ENCODE results near the gene AKAP13.

Gene AKAP13

GRCh38 chr15:85745525-85746150, 365.2 kb downstream of the AKAP13 start:
- Histone ChIP-seq H3K9me2 (replicated peaks; ENCODE audit: insufficient read depth, low read length) (no peaks in the 10 kb centered on the region), H3K79me2 (ENCODE audit: insufficient read depth, low read length) (no peaks in the 10 kb centered on the region), H4K20me1 (ENCODE audit: low read depth, low read length) (no peaks in the 10 kb centered on the region; the same call in 1 of the 2 replicates), H3K4me2 (ENCODE audit: low read depth, low read length, poor library complexity, severe bottlenecking) (no peak overlapping the region), H3K9ac (ENCODE audit: low read length) (no peak overlapping the region), H3K36me3 (ENCODE audit: low read length) (peaks cover 47% of the 10 kb centered on the region), H3F3A (ENCODE audit: insufficient read depth) (peaks cover 14% of the 10 kb centered on the region; the same call in 1 of the 2 replicates), H3K27ac (ENCODE audit: low read depth, low read length) (no peak overlapping the region), H3K4me3 (ENCODE audit: insufficient read depth, low read length, poor library complexity, severe bottlenecking) (no peak overlapping the region), H2AFZ (ENCODE audit: low read depth, low read length, severe bottlenecking) (no peak overlapping the region), H3K9me3 (ENCODE audit: insufficient read depth, low read length) (no peaks in the 10 kb centered on the region), H3K27me3 (ENCODE audit: low read length) (no peaks in the 10 kb centered on the region)
- TF ChIP-seq EZH2phosphoT487 (conservative IDR thresholded peaks at IDR 0.05; ENCODE audit: low read length) (no peak), CTCF (IDR thresholded peaks at IDR 0.05; ENCODE audit: insufficient read depth, low read length, poor library complexity, severe bottlenecking) (no peak)

GRCh38 chr15:85746641-85747040, 366.2 kb downstream of the AKAP13 start:
- no peaks in the 10 kb centered on the region; the same call in 1 of the 2 replicates for H4K20me1 ChIP-seq (ENCODE audit: low read depth, low read length)
- TF ChIP-seq CTCF (IDR thresholded peaks at IDR 0.05; ENCODE audit: insufficient read depth, low read length, poor library complexity, severe bottlenecking) (no peak), EZH2phosphoT487 (conservative IDR thresholded peaks at IDR 0.05; ENCODE audit: low read length) (no peak)
- no peak overlapping the region for H3K9ac ChIP-seq (ENCODE audit: low read length)
- H3K79me2 ChIP-seq (ENCODE audit: insufficient read depth, low read length), result no peaks in the 10 kb centered on the region
- no peaks in the 10 kb centered on the region for H3K9me2 ChIP-seq (replicated peaks; ENCODE audit: insufficient read depth, low read length)
- H2AFZ ChIP-seq (ENCODE audit: low read depth, low read length, severe bottlenecking), result no peak overlapping the region
- H3K4me2 ChIP-seq (ENCODE audit: low read depth, low read length, poor library complexity, severe bottlenecking), result no peak overlapping the region
- peaks cover 14% of the 10 kb centered on the region; the same call in 1 of the 2 replicates for H3F3A ChIP-seq (ENCODE audit: insufficient read depth)
- no peak overlapping the region for H3K4me3 ChIP-seq (ENCODE audit: insufficient read depth, low read length, poor library complexity, severe bottlenecking)
- no peaks in the 10 kb centered on the region for H3K9me3 ChIP-seq (ENCODE audit: insufficient read depth, low read length)
- peaks cover 43% of the 10 kb centered on the region for H3K36me3 ChIP-seq (ENCODE audit: low read length)
- H3K27me3 ChIP-seq (ENCODE audit: low read length), result no peaks in the 10 kb centered on the region
- H3K27ac ChIP-seq (ENCODE audit: low read depth, low read length), result no peak overlapping the region

- Histone ChIP-seq H3K36me3 (ENCODE audit: low read length) (peaks cover 31% of the 10 kb centered on the region), H3K27me3 (ENCODE audit: low read length) (no peaks in the 10 kb centered on the region), H4K20me1 (ENCODE audit: low read depth, low read length) (no peaks in the 10 kb centered on the region; the same call in 1 of the 2 replicates), H3K4me2 (ENCODE audit: low read depth, low read length, poor library complexity, severe bottlenecking) (no peak overlapping the region), H3K9me2 (replicated peaks; ENCODE audit: insufficient read depth, low read length) (no peaks in the 10 kb centered on the region), H3K27ac (ENCODE audit: low read depth, low read length) (no peak overlapping the region), H3K79me2 (ENCODE audit: insufficient read depth, low read length) (no peaks in the 10 kb centered on the region), H3K4me3 (ENCODE audit: insufficient read depth, low read length, poor library complexity, severe bottlenecking) (no peak overlapping the region), H3K9me3 (ENCODE audit: insufficient read depth, low read length) (no peaks in the 10 kb centered on the region), H3F3A (ENCODE audit: insufficient read depth) (peaks cover 14% of the 10 kb centered on the region; the same call in 1 of the 2 replicates), H3K9ac (ENCODE audit: low read length) (no peak overlapping the region), H2AFZ (ENCODE audit: low read depth, low read length, severe bottlenecking) (no peak overlapping the region)
- no peak for TF ChIP-seq CTCF (IDR thresholded peaks at IDR 0.05; ENCODE audit: insufficient read depth, low read length, poor library complexity, severe bottlenecking)
- no peak for TF ChIP-seq EZH2phosphoT487 (conservative IDR thresholded peaks at IDR 0.05; ENCODE audit: low read length)
These were observed 367.8 kb downstream of the AKAP13 start for GRCh38 chr15:85748176-85748575.

All from SU-DHL-6 (cell line).